Measurements from ENCODE around the gene SCFD2. TPM values are rescaled to one million over a fixed set of nuclear protein-coding genes. Genes with fewer than 3 reads are reported as not detected.

Gene SCFD2
- total and polyA plus RNA-seq, 2 donors (not counting 3 experiments of a cell fraction or from before 2014, with no cell fraction given) = 12.3 to 22.8 TPM

DNA sequence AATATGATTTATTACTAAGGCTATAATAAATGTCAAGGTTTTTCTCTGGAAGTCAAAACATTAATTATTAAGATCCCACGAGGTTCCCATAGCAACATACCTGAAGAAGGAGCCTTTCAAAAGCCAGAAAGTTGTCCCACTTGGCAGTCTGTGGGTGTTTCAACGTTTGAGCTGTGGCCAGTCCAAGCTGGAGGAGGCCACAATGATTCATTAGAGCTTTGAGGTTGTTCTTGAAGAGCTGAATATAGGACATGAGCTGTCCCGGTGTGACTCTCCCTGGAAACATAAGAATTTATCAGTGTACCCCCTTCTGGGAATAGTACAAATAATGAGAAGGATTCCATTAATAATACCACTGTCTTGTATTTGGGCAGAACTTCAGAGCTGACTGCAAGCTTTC, 92.1 kb downstream of the SCFD2 start:
- H3K4me2 ChIP-seq (ENCODE audit: insufficient read depth, low read length) = no peak overlapping the region
- CTCF ChIA-PET = interaction anchor here (1.0 to 1.7 kb wide), 3 partner anchors 17 to 34 kb away, joined by 3 read pairs; no protein-coding TSS in a partner anchor
- H2AFZ ChIP-seq (ENCODE audit: low read depth, low read length) = no peak overlapping the region
- DNase-seq (ENCODE audit: low read depth, low spot score) (no peak), FAIRE-seq (no peak)
- POLR2A ChIA-PET = no interaction called here
- no peak overlapping the region for H3K27ac ChIP-seq (ENCODE audit: insufficient read depth, low read depth, low read length)
- H3K9me1 ChIP-seq (replicated peaks; ENCODE audit: control insufficient read depth, extremely low read depth, insufficient read depth, low read length) = no peaks in the 10 kb centered on the region
- no peaks in the 10 kb centered on the region for H3K27me3 ChIP-seq (ENCODE audit: control insufficient read depth in 2 of 2, insufficient read depth in 2 of 2, low read length in 2 of 2)
- TF ChIP-seq, protein P1, sequence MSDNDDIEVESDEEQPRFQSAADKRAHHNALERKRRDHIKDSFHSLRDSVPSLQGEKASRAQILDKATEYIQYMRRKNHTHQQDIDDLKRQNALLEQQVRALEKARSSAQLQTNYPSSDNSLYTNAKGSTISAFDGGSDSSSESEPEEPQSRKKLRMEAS (IDR thresholded peaks at IDR 0.05; ENCODE audit: insufficient read depth, insufficient read length) = no peak
- TF ChIP-seq MYC (IDR thresholded peaks at IDR 0.05; ENCODE audit: low read depth, low read length) (no peak), POLR2A (IDR thresholded peaks at IDR 0.05; ENCODE audit: low read depth, low read length) (no peak), GATA2 (IDR thresholded peaks at IDR 0.05; ENCODE audit: insufficient read depth, insufficient read length, low read depth, low read length) (no peak), JUN (IDR thresholded peaks at IDR 0.05; ENCODE audit: borderline replicate concordance, insufficient read depth, insufficient read length, low read depth) (no peak), FOS (IDR thresholded peaks at IDR 0.05; ENCODE audit: borderline replicate concordance, insufficient read depth, low read length) (no peak), EZH2 (IDR thresholded peaks at IDR 0.05; ENCODE audit: borderline replicate concordance, low read depth, low read length, severe bottlenecking) (no peak), POLR2AphosphoS5 (IDR thresholded peaks at IDR 0.05; ENCODE audit: insufficient read depth, low read depth, low read length) (no peak)
- TF ChIP-seq, protein P2, sequence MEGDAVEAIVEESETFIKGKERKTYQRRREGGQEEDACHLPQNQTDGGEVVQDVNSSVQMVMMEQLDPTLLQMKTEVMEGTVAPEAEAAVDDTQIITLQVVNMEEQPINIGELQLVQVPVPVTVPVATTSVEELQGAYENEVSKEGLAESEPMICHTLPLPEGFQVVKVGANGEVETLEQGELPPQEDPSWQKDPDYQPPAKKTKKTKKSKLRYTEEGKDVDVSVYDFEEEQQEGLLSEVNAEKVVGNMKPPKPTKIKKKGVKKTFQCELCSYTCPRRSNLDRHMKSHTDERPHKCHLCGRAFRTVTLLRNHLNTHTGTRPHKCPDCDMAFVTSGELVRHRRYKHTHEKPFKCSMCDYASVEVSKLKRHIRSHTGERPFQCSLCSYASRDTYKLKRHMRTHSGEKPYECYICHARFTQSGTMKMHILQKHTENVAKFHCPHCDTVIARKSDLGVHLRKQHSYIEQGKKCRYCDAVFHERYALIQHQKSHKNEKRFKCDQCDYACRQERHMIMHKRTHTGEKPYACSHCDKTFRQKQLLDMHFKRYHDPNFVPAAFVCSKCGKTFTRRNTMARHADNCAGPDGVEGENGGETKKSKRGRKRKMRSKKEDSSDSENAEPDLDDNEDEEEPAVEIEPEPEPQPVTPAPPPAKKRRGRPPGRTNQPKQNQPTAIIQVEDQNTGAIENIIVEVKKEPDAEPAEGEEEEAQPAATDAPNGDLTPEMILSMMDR (IDR thresholded peaks at IDR 0.05; ENCODE audit: extremely low read depth in 1 of 2, insufficient read depth in 1 of 2, low read depth in 1 of 2, low read length in 2 of 2) = no peak
- intact Hi-C loops (cut with micrococcal nuclease) (no loop called here), dilution Hi-C loops (cut with MboI; ENCODE audit: extremely low pct_ligation_motif_present, low sequenced_read_pairs) (no loop called here)
- no peak overlapping the region for H3K9ac ChIP-seq (replicated peaks; ENCODE audit: extremely low read depth, insufficient read depth, low read length)
- no peaks in the 10 kb centered on the region for H3K4me1 ChIP-seq (ENCODE audit: control insufficient read depth, extremely low read depth, insufficient read depth, low read length)
- H3K36me3 ChIP-seq (ENCODE audit: control insufficient read depth in 2 of 2, extremely low read depth in 1 of 2, insufficient read depth in 2 of 2, low read length in 2 of 2) = no peaks in the 10 kb centered on the region
- no peak overlapping the region for H3K4me3 ChIP-seq (replicated peaks in 1 of 3; ENCODE audit: insufficient read depth in 1 of 3, low read depth in 1 of 3, low read length in 3 of 3)
- no peaks in the 10 kb centered on the region for H4K20me1 ChIP-seq (replicated peaks; ENCODE audit: control insufficient read depth, extremely low read depth, insufficient read depth, low read length)
- H3K9me3 ChIP-seq (replicated peaks; ENCODE audit: control insufficient read depth, insufficient read depth, low read length) = no peaks in the 10 kb centered on the region
- no peaks in the 10 kb centered on the region for H3K79me2 ChIP-seq (ENCODE audit: control insufficient read depth, insufficient read depth, low read length)
- BruUV-seq (replicated peaks) = no TSS peak
